Lower leg skin (tissue), 3 donors: Measurements from ENCODE around the gene PARP11.

Experiments used
- CTCF ChIP-seq, 3 donors: fragments of 450-650 bp; IDR thresholded peaks; one replicate each; pipeline ENCODE4 v1.5.1; 2016; ENCODE audit warnings: antibody characterized with exemption in 3 of 3, mild to moderate bottlenecking in 3 of 3, moderate library complexity in 2 of 3
- POLR2A ChIP-seq, 2 donors: fragments of 450-650 bp; IDR thresholded peaks; one replicate each; pipeline ENCODE4 v1.6.1; 2016 to 2017; ENCODE audit warnings: antibody characterized with exemption in 2 of 2, mild to moderate bottlenecking in 1 of 2, moderate library complexity in 1 of 2

- TF ChIP-seq CTCF (IDR thresholded peaks at IDR 0.05) (no peak), POLR2A (IDR thresholded peaks at IDR 0.05) (no peak)
Measured at GRCh38 chr12:3896801-3897351, 23.7 kb upstream of the PARP11 start.
